GM19467 (cell line): ENCODE measurements around the gene DOCK3.
"Not testable (repeated sequence)": the region's sequence is repeated elsewhere in the genome, so short reads cannot be mapped to it uniquely, and the experiment has no call there.

Source experiments
- ATAC-seq: cut with Tn5 transposase; IDR thresholded peaks from one replicate; pipeline ENCODE4 v1.9.1; 2021; ENCODE audit warnings: mild to moderate bottlenecking, moderate library complexity; ENCODE audit not compliant: unreplicated experiment

DOCK3 gene

DNA sequence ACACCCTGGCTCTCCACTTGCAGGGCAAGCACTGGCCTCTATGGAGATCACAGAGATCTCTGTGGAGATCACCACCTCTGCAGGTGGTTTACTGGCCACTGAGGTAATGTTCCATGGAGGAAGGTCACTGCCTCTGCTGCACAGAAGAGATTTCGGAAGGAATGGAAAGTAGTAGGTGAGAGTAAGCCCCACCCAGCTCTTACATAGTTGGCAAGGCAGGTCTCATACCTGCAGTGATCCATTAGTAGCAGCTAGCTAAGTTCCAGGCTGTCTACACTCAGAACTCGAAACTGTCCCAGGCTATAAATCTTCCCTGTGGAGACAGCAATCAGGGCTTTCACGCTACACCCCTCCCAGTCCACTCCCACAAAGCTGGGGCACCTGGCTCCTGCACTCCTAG is 516.1 kb downstream of the DOCK3 start:
- no peak for ATAC-seq

DNA sequence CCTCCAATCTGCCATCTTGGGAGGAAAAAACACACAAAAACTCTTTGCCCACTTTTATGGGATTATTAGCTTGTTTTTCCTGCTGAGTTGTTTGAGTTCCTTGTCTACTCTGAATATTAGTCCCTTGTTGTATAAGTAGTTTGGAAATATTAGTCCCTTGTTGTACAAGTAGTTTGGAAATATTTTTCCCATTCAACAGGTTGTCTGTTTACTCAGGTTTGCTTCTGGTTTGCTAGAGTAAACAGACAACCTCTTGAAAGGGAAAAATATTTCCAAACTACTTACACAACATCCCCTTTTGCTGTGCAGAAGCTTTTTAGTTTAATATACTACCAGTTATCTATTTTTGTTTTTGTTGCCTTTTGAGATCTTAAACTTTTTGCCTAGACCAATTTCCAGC is 517.0 kb downstream of the DOCK3 start:
- ATAC-seq = no peak

DNA sequence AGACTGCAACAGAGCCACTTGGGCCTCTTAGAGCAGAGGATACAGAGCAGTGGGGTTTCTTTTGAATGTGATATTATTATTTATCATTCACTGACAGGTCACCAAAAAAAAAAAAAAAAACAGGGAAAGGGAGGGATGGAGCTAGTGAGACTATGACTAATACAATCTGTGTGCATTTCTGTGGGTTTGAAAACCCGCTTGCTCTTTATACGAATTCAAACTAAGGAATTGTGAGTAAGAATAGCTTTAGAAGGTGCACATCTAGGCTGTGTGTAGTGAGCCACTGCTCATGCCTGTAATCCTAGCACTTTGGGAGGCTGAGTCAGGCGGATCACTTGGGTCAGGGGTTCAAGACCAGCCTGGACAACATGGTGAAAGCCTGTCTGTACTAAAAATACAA is 523.8 kb downstream of the DOCK3 start:
- ATAC-seq = no peak

DNA sequence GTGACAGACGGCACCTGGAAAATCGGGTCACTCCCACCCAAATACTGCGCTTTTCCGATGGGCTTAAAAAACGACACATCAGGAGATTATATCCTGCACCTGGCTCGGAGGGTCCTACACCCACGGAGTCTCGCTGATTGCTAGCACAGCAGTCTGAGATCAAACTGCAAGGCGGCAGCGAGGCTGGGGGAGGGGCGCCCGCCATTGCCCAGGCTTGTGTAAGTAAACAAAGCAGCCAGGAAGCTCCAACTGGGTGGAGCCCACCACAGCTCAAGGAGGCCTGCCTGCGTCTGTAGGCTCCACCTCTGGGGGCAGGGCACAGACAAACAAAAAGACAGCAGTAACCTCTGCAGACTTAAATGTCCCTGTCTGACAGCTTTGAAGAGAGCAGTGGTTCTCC is 524.6 kb downstream of the DOCK3 start:
- ATAC-seq = not testable (repeated sequence)

DNA sequence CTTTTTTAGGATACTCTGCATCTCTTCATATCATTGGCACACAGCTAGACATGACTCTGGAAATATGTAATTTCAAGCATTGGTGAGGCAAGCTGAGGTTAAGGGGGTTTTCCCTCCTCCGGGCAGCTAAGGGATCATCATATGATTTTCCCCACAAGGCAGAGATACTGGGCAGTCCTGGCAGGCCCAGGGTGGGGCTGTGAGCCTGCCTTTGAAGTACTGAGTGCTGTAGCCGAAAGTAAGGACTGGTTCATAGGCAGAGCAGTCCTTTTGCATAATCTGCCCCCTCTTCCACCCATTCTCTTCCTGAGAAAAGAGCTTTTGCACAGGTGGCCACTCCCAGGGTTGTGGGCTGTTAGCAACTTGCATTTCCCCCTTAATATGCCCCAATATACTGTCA is 541.6 kb downstream of the DOCK3 start:
- ATAC-seq = no peak

DNA sequence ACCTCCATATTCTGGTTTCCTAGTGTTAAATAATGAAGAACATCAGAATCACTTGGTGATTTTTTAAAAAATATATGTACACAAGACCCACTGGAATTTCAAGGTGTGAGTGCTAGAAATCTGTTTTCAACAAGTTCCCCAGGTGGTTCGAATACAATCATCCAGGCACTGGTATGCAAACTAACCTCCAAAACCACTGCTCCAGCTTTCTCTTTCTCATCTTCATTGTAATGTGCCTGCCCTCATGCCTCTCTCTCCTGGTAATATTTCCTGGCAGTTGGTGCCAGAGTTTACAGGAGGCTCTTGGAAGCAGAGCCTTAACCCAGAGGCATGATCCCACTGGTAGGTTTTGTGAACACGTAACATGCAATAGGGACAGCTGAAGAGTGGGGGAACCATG is 547.2 kb downstream of the DOCK3 start:
- ATAC-seq = no peak

DNA sequence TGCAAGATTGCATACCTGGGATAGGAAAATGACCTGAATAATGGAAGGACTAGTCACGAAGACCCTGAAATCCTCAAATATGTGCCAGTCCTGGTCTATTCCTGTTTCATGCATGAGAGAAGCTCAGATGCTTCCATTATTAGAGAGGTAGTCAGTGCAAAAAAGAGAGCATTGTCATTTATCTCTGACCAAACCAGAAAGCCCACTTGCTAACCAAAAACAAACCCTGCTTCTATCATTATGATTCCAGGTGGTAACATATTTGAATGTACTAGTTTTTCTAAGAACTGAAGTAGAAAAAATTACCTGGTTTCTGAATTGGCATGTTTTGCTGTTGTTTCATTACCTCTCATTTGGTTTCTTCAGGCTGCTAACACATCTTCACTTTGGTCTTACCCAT is 549.6 kb downstream of the DOCK3 start:
- no peak for ATAC-seq

DNA sequence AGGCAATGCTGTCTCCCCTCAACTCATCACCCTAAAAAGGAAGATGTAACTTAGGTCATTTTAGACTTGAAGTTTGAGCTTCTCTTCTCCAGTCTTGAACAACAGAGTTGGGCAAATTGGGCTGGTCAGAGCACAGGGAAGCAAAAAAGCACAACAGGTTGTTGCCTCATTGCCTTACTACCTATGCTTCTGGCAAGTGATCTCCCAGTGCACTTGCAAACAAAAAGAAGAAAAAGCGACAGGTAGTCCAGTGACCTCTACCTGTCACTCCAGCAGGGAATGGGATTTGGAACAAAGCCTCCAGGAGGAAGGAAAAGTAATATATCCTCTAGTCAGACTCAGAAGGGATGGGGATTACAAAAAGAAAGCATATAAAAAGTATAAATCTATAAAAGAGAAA is 550.1 kb downstream of the DOCK3 start:
- no peak for ATAC-seq

DNA sequence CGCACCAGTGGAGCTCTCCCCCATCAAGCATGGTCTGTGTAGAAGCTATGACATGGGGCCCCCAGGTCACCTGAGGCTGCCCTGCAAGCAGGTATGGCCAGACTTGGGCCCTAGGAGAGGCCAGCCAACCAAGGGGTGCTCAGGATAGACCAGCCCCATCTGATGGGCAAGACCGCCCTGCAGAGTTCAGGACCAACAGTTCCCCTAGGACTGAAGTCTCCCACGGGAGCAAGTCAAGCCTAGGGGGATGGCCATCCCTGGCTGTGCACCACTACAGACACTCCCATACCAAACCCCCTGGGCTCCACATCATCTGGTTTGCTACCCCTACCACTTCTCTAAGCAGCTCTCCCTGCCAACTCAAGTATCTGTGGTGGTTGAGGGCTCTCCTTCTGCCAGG is 568.2 kb downstream of the DOCK3 start:
- no peak for ATAC-seq

DNA sequence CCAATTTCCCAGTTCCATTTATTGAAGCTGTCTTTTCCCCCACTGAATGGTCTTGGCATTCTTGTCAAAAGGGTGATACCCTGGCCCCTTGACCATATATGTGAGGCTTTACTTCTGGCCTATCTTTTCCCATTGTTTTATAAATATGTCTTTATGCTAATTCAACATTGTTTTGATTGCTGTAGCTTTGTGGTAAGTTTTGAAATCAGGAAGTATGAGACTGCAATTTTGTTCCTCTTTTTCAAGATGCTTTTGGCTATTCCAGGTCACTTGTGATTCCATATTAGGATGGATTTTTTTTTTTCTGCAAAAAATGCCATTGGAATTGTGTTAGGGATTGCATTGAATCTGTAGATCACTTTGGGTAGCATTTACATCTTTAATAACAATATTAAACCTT is 569.2 kb downstream of the DOCK3 start:
- no peak for ATAC-seq

DNA sequence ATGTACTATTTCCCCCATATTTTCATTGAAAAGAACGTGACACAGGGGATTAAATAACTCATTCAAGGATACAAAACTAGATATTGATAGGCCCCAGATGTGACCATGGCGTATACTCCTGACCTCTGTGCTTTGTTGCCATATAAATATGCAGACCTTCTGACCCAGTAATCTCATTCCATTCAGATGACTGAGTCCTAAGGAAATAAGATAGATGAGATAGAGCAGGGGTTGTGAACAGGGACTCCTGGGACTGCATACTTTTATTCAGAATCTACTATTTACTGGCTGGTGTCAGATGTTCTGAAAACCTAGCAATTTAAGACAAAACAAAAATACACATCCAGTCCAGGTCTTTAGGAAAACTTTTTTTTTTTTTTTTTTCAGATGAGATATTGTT is 571.1 kb downstream of the DOCK3 start:
- ATAC-seq = no peak

DNA sequence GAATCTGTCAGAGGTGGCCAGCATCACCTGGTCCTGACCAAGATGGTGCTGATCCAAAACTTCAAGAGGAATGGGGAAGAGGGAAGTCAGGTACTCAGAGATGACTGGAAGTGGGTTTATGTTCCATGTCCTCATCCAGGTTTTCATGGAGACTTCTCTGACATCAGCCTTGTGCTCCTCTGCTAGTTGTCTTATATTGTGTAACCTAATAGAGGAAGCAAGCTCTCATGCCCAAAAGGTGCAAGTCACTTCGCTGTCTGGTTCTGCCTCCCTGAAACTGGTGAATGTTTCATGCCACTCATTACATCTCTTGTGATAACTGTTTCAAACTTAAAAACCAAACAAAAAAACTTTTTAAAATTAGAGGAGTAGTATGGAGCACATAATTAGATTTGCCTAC is 583.1 kb downstream of the DOCK3 start:
- no peak for ATAC-seq

DNA sequence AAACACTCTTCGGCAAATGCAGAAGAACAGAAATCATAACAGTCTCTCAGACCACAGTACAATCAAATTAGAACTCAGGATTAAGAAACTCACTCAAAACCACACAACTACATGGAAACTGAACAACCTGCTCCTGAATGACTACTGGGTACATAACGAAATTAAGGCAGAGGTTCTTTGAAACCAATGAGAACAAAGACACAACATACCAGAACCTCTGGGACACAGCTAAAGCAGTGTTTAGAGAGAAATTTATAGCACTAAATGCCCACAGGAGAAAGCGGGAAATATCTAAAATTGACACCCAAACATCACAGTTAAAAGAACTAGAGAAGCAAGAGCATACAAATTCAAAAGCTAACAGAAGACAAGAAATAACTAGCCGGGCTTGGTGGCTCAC is 589.4 kb downstream of the DOCK3 start:
- ATAC-seq = not testable (repeated sequence)

DNA sequence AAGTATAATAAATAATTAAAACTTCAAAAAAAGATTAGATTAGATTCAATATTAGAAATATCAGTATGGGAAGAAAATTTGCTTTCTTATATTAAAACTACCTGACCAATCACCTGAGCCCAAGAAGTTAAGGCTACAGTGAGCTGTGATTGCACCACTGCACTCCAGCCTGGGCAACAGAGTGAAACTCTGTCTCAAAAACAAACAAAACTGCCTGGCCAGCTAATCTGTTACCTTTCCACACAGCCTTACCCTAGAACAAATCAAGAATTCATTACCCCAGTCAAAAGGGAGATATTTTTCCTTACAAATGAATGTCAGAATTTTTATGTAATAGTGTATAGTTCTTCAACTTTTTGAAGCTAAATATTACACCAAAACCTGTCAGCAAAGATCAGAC is 593.4 kb downstream of the DOCK3 start:
- no peak for ATAC-seq

DNA sequence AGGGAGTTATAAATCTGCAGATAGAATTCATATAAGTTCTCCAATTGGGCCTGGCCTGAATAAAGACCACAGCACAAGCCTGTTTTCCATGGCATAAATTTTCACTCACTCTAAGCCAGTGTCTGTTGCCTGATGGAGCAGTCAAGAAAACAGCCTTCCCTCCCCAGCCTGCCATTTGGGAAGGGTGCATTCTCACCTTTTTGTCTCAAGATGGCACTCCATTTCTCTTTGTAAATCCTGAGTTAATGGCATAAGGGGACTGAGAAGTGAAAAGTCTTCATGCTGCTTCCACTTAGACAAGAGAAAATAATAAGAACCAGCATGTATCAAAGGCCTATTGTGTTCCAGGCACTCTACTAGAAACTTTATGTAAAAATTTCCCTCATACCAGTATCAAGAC is 594.7 kb downstream of the DOCK3 start:
- no peak for ATAC-seq

DNA sequence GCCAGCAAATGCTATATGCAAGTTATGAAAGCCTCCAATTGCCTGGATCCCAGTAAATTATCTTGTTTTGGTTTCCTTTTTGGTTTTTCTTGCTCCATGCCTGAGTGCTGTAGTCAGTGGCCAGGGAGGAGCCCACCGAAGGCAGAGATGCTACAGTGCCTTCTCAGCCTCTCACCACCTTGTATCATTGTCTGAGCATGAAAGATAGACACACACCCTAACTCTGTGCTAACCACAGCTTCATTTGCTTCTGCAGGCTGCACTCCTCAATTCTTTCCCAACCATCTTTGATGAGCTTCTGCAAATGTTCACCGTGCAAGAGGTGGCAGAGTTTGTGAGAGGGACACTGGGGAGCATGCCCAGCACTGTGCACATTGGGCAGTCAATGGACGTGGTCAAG is 595.8 kb downstream of the DOCK3 start:
- no peak for ATAC-seq

DNA sequence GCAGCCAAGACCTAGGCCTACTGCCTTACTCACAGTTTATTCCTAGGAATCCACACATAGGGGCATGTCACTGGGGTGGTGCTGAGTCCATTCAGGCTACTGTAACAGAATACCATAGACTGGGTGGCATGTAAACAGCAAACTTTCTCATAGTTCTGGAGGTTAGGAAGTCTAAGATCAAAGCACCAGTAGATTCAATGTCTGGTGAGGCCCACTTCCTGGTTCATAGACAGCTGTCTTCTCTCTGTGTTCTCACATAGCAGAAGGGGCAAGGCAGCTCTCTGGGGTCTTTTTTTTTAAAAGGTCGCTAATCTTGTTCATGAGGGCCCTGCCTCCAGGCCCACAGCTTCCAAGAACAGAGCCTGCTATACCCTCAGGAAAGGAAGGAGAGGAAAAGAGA is 596.4 kb downstream of the DOCK3 start:
- ATAC-seq = no peak

DNA sequence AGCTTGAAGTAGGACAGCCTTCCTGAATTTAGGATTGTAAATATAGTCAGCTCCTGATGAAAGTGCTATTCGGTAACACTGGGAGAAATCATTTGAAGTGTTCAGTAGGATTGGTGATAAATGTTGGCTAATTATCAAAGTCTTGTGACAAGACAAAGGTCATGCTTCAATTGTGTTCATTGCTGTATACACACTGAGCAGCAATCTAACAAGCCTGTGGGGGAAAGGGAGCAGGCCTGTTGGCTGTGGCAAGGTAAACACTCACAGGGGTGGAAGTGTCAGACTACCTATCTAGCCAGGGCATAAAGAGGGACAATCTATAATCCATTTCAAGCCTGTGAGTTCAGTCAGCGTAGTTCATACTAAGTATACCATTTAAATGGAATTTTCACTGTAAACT is 599.3 kb downstream of the DOCK3 start:
- ATAC-seq = no peak

DNA sequence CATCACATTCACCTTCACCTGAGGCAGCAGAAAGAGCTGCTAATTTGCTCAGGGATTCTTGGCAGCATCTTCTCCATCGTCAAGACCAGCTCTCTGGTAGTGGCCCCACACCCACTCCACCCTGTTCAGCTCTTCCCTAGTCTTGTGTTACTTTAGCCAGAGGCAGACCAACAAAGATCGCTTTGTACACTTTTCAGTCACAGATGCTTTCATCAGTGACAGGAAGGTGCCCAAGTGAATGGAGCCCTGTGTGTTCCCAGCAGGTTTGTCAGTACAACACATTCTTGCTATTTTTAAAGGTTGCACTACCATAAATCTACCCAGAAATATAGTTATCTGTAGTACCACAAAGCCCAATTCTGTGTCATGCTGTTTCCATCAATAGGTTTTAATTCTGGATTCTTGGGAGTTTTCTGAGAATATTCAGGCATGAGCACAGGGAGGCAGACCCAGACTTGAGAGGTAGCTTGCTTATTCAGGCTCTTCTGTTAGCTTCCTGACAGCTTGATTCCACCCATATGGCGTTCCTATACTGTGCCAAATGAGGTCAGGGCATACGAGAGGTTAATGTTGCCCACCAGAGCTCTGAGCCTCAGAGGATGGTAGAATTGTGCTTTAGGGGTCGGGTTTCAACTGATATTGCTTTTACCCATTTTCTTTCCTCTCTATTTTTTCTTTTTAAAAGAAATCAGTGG is 600.5 kb downstream of the DOCK3 start:
- no peak for ATAC-seq

DNA sequence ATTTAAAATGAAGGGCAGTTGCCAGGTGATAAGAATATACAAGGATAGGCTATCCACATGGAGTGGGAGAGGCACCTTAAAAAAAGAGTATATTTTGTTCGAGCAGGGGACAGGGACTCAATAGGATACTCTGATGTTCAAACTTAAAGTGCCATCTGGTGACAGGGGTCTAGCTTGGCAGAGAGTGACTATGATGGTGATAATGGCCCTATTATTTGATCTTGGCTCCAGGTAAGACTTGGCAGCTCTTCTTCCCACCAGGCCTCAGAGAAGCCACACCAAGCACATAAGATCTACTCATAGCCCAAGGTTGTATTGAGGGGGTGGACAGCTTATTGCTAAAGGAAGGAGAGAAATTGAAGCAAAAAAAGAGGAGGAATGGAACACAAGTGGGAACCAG is 601.3 kb downstream of the DOCK3 start:
- no peak for ATAC-seq

DNA sequence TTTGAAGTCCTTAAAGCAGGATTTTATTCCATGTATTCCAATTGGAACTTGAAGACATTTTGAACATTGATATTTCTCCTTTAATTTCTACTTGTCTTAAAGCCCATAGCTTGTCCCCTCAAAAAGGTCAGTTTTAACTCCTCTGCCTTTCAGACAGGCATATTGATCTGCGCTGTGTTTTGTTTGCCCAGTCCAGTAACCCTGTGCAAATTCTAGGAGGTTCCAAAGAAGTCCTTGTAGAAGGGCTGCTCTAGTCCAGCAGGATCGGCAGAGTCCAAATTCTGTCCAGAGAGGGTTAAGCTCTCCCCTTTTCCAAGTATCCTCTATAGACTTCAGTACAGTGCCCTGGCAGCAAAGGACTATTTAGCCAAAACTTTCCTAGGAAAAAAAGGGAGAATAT is 604.7 kb downstream of the DOCK3 start:
- ATAC-seq = no peak

DNA sequence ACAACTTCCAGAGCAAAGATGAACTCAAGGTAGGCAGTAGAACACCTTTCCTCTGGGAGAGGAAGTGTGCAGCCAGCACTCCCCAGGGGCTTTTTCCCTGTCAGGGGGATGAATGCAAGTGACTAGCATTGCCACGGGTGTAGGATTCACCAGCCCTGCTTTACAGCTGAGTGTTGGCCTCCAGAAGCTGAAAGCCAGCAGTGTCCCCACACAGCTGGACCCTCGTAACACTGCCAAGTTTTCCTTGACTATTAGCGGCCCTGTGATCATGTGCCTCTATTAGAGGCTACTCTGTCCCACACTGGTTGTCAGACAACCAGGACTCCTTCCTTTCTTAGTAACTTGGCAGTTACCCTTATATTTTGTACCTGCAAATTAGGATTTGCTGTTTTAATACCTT is 605.4 kb downstream of the DOCK3 start:
- ATAC-seq = no peak

DNA sequence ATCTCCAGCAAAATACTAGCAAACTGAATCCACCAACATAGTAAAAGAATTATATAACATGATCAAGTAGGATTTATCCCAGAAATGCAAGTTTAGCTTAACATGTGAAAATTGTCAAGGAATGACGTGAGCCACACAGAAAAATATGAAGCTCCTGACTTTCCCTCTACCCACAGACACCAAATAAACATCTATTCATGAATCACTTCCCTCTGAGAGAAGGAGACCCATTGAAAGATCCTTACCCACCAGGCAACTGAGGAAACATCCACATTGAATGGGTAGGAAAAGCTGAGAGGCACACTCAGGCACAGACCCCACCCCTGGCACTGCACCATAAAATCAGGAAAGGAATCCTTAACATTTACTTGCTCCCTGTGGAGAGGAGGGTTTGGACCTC is 608.2 kb downstream of the DOCK3 start:
- no peak for ATAC-seq

DNA sequence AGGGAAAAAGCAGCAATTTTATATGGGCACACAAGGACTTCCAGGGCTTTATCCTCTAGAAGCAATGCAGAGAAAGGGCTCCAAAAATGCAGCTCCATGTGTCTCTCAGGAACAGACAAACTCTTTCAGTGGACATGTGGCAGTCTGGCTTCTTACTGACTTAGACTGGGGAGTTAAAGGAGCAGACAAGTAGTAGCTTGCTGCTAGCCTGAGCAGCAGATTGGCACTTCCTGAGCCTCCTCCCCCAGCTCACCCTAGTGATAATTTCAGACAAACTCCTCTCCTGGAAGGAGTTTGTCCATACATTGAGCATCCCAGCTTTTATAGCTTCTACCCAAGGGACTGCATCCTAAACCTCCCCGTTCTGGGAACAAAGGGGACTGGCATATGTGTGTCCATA is 608.7 kb downstream of the DOCK3 start:
- ATAC-seq = no peak
